ENCODE measurements around the gene TCHH. TPM values are rescaled to one million over a fixed set of nuclear protein-coding genes. Genes with fewer than 3 reads are reported as not detected.

TCHH gene, protein sequence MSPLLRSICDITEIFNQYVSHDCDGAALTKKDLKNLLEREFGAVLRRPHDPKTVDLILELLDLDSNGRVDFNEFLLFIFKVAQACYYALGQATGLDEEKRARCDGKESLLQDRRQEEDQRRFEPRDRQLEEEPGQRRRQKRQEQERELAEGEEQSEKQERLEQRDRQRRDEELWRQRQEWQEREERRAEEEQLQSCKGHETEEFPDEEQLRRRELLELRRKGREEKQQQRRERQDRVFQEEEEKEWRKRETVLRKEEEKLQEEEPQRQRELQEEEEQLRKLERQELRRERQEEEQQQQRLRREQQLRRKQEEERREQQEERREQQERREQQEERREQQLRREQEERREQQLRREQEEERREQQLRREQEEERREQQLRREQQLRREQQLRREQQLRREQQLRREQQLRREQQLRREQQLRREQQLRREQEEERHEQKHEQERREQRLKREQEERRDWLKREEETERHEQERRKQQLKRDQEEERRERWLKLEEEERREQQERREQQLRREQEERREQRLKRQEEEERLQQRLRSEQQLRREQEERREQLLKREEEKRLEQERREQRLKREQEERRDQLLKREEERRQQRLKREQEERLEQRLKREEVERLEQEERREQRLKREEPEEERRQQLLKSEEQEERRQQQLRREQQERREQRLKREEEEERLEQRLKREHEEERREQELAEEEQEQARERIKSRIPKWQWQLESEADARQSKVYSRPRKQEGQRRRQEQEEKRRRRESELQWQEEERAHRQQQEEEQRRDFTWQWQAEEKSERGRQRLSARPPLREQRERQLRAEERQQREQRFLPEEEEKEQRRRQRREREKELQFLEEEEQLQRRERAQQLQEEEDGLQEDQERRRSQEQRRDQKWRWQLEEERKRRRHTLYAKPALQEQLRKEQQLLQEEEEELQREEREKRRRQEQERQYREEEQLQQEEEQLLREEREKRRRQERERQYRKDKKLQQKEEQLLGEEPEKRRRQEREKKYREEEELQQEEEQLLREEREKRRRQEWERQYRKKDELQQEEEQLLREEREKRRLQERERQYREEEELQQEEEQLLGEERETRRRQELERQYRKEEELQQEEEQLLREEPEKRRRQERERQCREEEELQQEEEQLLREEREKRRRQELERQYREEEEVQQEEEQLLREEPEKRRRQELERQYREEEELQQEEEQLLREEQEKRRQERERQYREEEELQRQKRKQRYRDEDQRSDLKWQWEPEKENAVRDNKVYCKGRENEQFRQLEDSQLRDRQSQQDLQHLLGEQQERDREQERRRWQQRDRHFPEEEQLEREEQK (N-terminal part only)
- polyA plus RNA-seq = 0.22 TPM
- long read RNA-seq, donor 1 = 0 reads
- long read RNA-seq, donor 2 = 0 reads
- long read RNA-seq, donor 3 = 0 reads
- long read RNA-seq, donor 4 = 0 reads
- long read RNA-seq, donor 5 = 0 reads
- long read RNA-seq, donor 6 = 0 reads
- long read RNA-seq, donor 7 = 0 reads
- long read RNA-seq, donor 8 = 0 reads
- long read RNA-seq, donor 9 = 0 reads
- long read RNA-seq, donor 10 = 0 reads
- long read RNA-seq, donor 11 = 0 reads

DNA sequence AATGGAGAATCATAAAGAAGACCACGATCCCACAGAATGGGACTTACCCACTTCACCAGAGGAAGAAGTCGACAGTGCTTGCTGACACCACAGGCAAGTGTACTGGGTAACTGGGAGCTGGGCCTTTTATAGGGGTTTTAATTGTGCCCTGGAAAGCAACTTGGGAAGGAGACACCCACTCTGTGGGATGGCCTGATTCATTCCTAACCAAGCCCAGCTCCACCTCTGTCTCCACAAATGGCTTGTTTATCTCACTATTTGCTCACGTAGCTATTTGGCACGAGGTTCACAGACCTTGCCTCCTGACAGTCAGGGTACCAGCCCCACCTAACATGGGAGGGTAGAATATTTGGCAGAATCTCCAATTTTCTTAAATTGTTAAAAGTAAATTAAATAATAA lies at the start of gene TCHH:
Gene TCHH, minus strand, starts transcription at position 101 of the 400 bp plus-strand sequence. CDS start 1,364 bp downstream, outside the sequence.
- DNase-seq = no peak
- H3K4me1 ChIP-seq (ENCODE audit: control insufficient read depth, insufficient read depth, low read length) = peaks cover 21% of the 10 kb centered on the region
- H3K36me3 ChIP-seq (ENCODE audit: control insufficient read depth, insufficient read depth, low read length) = no peaks in the 10 kb centered on the region
- WGBS (ENCODE audit: insufficient coverage, low lambda C conversion rate) = 0% methylated on average over 2 of the region's 4 CpGs
- peaks cover 74% of the 10 kb centered on the region for H3K27me3 ChIP-seq (ENCODE audit: control insufficient read depth, insufficient read depth, low read length)
- H3K27ac ChIP-seq (ENCODE audit: low read length) = no peak within 1 kb of the TSS
- H3K4me3 ChIP-seq (ENCODE audit: low read length) = no peak within 1 kb of the TSS
- H3K9me3 ChIP-seq (ENCODE audit: control insufficient read depth, low read depth, low read length) = peaks cover 15% of the 10 kb centered on the region

DNA sequence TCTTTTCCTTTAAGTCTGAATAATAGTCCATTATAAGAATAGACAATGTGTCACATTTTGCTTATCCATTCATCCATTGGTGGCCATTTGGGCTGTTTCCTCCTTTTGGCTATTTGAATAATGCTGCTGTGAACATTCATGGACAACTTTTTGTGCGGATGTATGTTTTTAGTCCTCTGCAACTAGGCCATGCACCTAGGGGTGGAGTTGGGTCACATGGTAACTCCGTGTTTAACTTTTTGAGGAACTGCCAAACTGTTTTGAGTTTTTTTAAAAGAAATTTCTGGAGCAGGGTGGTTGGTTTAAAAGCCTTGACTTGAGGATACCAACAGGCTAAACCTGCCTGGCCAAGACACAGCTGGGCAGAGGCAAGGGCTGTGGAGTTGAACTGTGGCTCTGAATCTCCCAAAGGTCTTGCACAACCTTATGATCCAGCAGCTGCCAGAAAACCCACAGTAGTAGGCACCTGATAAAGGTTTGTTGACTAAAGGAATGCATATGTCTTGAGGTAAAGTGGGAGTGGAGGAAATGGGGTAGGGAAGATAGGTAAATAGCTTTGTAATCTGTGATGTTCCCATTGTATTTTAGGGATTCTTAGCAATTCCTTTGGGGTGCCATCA lies 49.4 kb upstream of the TCHH start:
- peaks cover 2% of the 10 kb centered on the region for H3K27me3 ChIP-seq (ENCODE audit: control insufficient read depth, insufficient read depth, low read length)
- no peaks in the 10 kb centered on the region for H3K9me3 ChIP-seq (ENCODE audit: control insufficient read depth, low read depth, low read length)
- peak overlapping the region; percentile 35 for H3K27ac ChIP-seq (ENCODE audit: low read length)
- WGBS (ENCODE audit: insufficient coverage, low lambda C conversion rate) = no CpG with 5 or more reads among the region's 2 CpGs
- H3K36me3 ChIP-seq (ENCODE audit: control insufficient read depth, insufficient read depth, low read length) = no peaks in the 10 kb centered on the region
- no peak overlapping the region for H3K4me3 ChIP-seq (ENCODE audit: low read length)
- DNase-seq = peak; percentile 31 to 37
- H3K4me1 ChIP-seq (ENCODE audit: control insufficient read depth, insufficient read depth, low read length) = peaks cover 20% of the 10 kb centered on the region

GRCh38 chr1:152162792-152163463 lies 47.7 kb upstream of the TCHH start:
- 0% methylated on average over 1 of the region's 1 CpG for WGBS (ENCODE audit: insufficient coverage, low lambda C conversion rate)
- no peak overlapping the region for H3K4me3 ChIP-seq (ENCODE audit: low read length)
- H3K27ac ChIP-seq (ENCODE audit: low read length) = peak overlapping the region; percentile 56
- DNase-seq = peak; percentile 45 to 48
- no peaks in the 10 kb centered on the region for H3K36me3 ChIP-seq (ENCODE audit: control insufficient read depth, insufficient read depth, low read length)
- no peaks in the 10 kb centered on the region for H3K27me3 ChIP-seq (ENCODE audit: control insufficient read depth, insufficient read depth, low read length)
- H3K4me1 ChIP-seq (ENCODE audit: control insufficient read depth, insufficient read depth, low read length) = peaks cover 20% of the 10 kb centered on the region
- no peaks in the 10 kb centered on the region for H3K9me3 ChIP-seq (ENCODE audit: control insufficient read depth, low read depth, low read length)

GRCh38 chr1:152160576-152160975 lies 45.3 kb upstream of the TCHH start:
- DNase-seq = no peak
- Histone ChIP-seq H3K27me3 (ENCODE audit: control insufficient read depth, insufficient read depth, low read length) (no peaks in the 10 kb centered on the region), H3K9me3 (ENCODE audit: control insufficient read depth, low read depth, low read length) (no peaks in the 10 kb centered on the region), H3K4me1 (ENCODE audit: control insufficient read depth, insufficient read depth, low read length) (peaks cover 20% of the 10 kb centered on the region), H3K27ac (ENCODE audit: low read length) (no peak overlapping the region), H3K4me3 (ENCODE audit: low read length) (no peak overlapping the region), H3K36me3 (ENCODE audit: control insufficient read depth, insufficient read depth, low read length) (no peaks in the 10 kb centered on the region)
- WGBS (ENCODE audit: insufficient coverage, low lambda C conversion rate) = 73% methylated on average over 2 of the region's 3 CpGs

DNA sequence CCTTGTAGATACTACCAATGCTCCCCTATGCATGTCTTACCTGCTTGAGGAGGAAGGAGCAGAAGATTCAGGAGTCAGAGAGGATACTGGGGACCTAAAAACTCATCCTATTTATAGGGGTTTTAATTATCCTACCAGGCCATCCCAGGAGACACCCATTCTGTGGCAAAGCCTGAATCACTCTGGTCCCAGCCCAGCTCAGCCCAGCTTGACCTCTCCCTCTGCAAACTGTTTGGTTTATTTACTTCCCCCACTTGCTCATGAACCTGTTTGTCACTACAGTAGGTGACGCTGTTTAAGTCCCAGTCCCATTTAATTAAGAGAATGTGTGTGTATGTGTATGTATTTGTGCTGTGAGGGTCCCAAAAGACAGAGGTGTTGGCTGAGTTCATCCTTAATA lies 43.9 kb upstream of the TCHH start, which contains the start of gene RPTN:
Gene RPTN, minus strand, starts transcription at position 85 of the 400 bp plus-strand sequence. CDS start 1,339 bp downstream, outside the sequence.
- Histone ChIP-seq H3K36me3 (ENCODE audit: control insufficient read depth, insufficient read depth, low read length) (no peaks in the 10 kb centered on the region), H3K4me1 (ENCODE audit: control insufficient read depth, insufficient read depth, low read length) (peaks cover 15% of the 10 kb centered on the region), H3K9me3 (ENCODE audit: control insufficient read depth, low read depth, low read length) (no peaks in the 10 kb centered on the region), H3K4me3 (ENCODE audit: low read length) (no peak within 1 kb of the TSS), H3K27ac (ENCODE audit: low read length) (no peak within 1 kb of the TSS), H3K27me3 (ENCODE audit: control insufficient read depth, insufficient read depth, low read length) (no peaks in the 10 kb centered on the region)
- no peak for DNase-seq
- WGBS (ENCODE audit: insufficient coverage, low lambda C conversion rate) = no CpG with 5 or more reads among the region's 1 CpG

DNA sequence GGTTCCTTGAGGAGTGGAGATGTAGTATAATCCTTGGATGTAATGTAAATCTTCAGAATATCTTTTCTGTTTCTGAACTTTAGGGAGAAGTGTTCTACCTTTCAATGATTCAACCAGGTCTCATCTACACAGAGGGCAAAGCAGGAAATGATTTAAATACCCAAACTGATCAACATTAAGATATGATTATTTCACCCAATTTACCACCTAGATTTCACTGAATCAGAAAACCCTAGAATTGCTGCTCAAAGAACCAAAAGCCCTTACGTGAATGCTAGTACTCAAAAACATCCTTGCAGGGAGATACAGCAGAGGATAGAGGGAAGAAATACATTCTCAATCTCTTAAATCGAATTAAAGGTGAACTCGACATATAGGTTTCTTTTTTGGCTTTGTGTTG lies 38.8 kb upstream of the TCHH start:
- no peak overlapping the region for H3K4me3 ChIP-seq (ENCODE audit: low read length)
- no peak for DNase-seq
- WGBS (ENCODE audit: insufficient coverage, low lambda C conversion rate) = no CpG with 5 or more reads among the region's 3 CpGs
- no peaks in the 10 kb centered on the region for H3K27me3 ChIP-seq (ENCODE audit: control insufficient read depth, insufficient read depth, low read length)
- no peaks in the 10 kb centered on the region for H3K36me3 ChIP-seq (ENCODE audit: control insufficient read depth, insufficient read depth, low read length)
- no peaks in the 10 kb centered on the region for H3K4me1 ChIP-seq (ENCODE audit: control insufficient read depth, insufficient read depth, low read length)
- H3K9me3 ChIP-seq (ENCODE audit: control insufficient read depth, low read depth, low read length) = no peaks in the 10 kb centered on the region
- H3K27ac ChIP-seq (ENCODE audit: low read length) = no peak overlapping the region

DNA sequence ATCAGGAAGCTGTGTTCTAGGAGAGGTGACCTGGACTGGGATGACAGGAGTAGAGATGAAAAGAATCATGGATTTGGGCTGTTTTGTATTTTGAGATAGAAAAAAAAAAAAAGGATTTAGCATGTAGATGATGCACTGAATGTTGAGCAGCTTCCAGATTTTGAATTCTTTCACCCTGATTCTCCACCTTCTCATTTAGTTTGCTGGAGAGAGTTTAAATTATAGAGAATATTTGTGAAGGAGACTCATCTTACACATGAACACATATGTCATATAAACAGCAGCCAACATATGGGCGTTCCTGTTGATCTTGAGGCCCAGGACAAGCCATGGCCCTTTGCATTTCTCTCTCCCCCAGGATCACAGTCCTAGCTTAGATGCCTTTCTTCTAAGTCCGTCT lies 36.4 kb upstream of the TCHH start:
- Histone ChIP-seq H3K9me3 (ENCODE audit: control insufficient read depth, low read depth, low read length) (peaks cover 10% of the 10 kb centered on the region), H3K27me3 (ENCODE audit: control insufficient read depth, insufficient read depth, low read length) (no peaks in the 10 kb centered on the region), H3K27ac (ENCODE audit: low read length) (no peak overlapping the region), H3K4me3 (ENCODE audit: low read length) (no peak overlapping the region), H3K36me3 (ENCODE audit: control insufficient read depth, insufficient read depth, low read length) (no peaks in the 10 kb centered on the region), H3K4me1 (ENCODE audit: control insufficient read depth, insufficient read depth, low read length) (no peaks in the 10 kb centered on the region)
- no peak for DNase-seq
- WGBS (ENCODE audit: insufficient coverage, low lambda C conversion rate) = 83% methylated on average over 1 of the region's 2 CpGs

DNA sequence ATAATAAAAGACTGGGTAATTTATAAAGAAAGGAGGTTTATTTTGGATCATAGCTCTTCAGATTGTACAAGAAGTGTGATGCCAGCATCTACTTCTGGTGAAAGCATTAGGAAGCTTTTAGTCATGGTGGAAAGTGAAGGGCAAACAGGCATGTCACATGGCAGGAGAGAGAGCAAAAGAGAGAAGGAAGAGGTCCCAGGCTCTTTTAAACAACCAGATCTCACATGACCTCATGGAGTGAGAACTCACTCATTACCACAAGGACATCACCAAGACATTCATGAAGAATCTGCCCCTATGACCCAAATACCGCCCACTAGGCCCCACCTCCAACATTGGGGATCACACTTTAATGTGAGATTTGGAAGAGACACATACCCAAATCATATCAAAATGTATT lies 33.7 kb upstream of the TCHH start:
- Histone ChIP-seq H3K27me3 (ENCODE audit: control insufficient read depth, insufficient read depth, low read length) (no peaks in the 10 kb centered on the region), H3K4me1 (ENCODE audit: control insufficient read depth, insufficient read depth, low read length) (no peaks in the 10 kb centered on the region), H3K9me3 (ENCODE audit: control insufficient read depth, low read depth, low read length) (peaks cover 14% of the 10 kb centered on the region), H3K36me3 (ENCODE audit: control insufficient read depth, insufficient read depth, low read length) (no peaks in the 10 kb centered on the region), H3K27ac (ENCODE audit: low read length) (no peak overlapping the region), H3K4me3 (ENCODE audit: low read length) (no peak overlapping the region)
- no CpG with 5 or more reads among the region's 1 CpG for WGBS (ENCODE audit: insufficient coverage, low lambda C conversion rate)
- no peak for DNase-seq

DNA sequence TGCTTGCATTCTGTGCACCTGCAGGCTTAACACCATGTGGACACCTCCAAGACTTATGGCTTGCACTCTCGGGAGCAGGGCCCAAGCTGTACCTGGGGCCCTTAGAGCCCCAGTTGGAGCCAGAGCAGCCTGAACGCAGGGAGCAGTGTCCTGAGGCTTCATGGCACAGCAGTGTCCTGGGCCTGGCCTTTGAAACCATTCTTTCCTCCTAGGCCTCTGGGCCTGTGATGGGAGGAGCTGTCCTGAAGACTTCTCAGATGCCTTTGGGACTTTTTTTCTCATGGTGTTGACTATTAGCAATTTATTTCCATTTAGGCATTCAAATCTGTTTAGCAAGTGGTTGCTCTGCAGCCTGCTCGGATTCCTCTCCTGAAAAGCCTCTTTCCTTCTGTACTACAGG lies 32.8 kb upstream of the TCHH start:
- no peaks in the 10 kb centered on the region for H3K36me3 ChIP-seq (ENCODE audit: control insufficient read depth, insufficient read depth, low read length)
- DNase-seq = no peak
- no peaks in the 10 kb centered on the region for H3K27me3 ChIP-seq (ENCODE audit: control insufficient read depth, insufficient read depth, low read length)
- H3K9me3 ChIP-seq (ENCODE audit: control insufficient read depth, low read depth, low read length) = peaks cover 14% of the 10 kb centered on the region
- no peak overlapping the region for H3K27ac ChIP-seq (ENCODE audit: low read length)
- H3K4me1 ChIP-seq (ENCODE audit: control insufficient read depth, insufficient read depth, low read length) = no peaks in the 10 kb centered on the region
- no CpG with 5 or more reads among the region's 3 CpGs for WGBS (ENCODE audit: insufficient coverage, low lambda C conversion rate)
- H3K4me3 ChIP-seq (ENCODE audit: low read length) = no peak overlapping the region

Data from large intestine (tissue), 12 donors.